Subcutaneous preadipocyte (primary cell): ENCODE data around the gene GNAS. TPM values are rescaled to one million over a fixed set of nuclear protein-coding genes. Genes with fewer than 3 reads are reported as not detected.

ENCODE experiments used
- small RNA-seq: library from RNA; depleted of rRNA; stranded (forward); fragments of <200 nt; gene quantifications from one replicate; pipeline ENCODE3, GENCODE V24; 2012
- total RNA-seq: library from RNA; depleted of rRNA; stranded (reverse); fragments of >200 nt; gene quantifications from 2 replicates; pipeline ENCODE4 v1.2.3, GENCODE V29; 2012

The GNAS gene
- 235 and 334 TPM in 2 replicates for total RNA-seq

GRCh38 chr20:58852543-58853271 lies at the start of gene GNAS:
Gene GNAS, plus strand, starts transcription at chr20:58852716.

GRCh38 chr20:58850693-58851174 lies 1.8 kb upstream of the GNAS start, which contains the start of gene GNAS-AS1:
Gene GNAS-AS1, minus strand, starts transcription at chr20:58850902.

Small RNA genes within 50 kb of the gene (small RNA-seq; reads per million reads assigned to genes)
- gene MIR298 (not detected), gene RF02127 (not detected), gene RF02128 (not detected), gene RF02130 (not detected), gene RF02131 (not detected)

Other genes starting within 250 kb of the GNAS start
- 19.8 and 24.8 TPM in 2 replicates for gene STX16, start 201.4 kb upstream of the GNAS start, total RNA-seq
- 26.0 and 44.1 TPM in 2 replicates for gene NPEPL1, start 159.9 kb upstream of the GNAS start, total RNA-seq
- gene GNAS-AS1, start 1.8 kb upstream of the GNAS start, total RNA-seq, result 1.1 and 2.0 TPM in 2 replicates
- gene NELFCD, start 128.5 kb downstream of the GNAS start, total RNA-seq, result 42.3 and 65.7 TPM in 2 replicates
- gene CTSZ, start 154.5 kb downstream of the GNAS start, total RNA-seq, result 67.1 and 84.9 TPM in 2 replicates
- gene TUBB1, start 166.7 kb downstream of the GNAS start, total RNA-seq, result under 0.01 TPM in 1 of 2 replicates, not detected in the other
- gene ATP5F1E, start 179.6 kb downstream of the GNAS start, total RNA-seq, result 16.2 and 23.1 TPM in 2 replicates
- gene PRELID3B, start 190.1 kb downstream of the GNAS start, total RNA-seq, result 74.2 and 82.7 TPM in 2 replicates